Activated CD8-positive, alpha-beta memory T cell treated with anti-CD3 and anti-CD28 coated beads, Interleukin-2, amount 50 U/mL, for 48 hours (primary cell): Measurements from ENCODE around the gene SH3PXD2A.

Experiments
- DNase-seq: peaks from one replicate; pipeline ENCODE4 v3.0.0-alpha.2; 2020

SH3PXD2A gene

GRCh38 chr10:103630156-103630555 is 225.2 kb downstream of the SH3PXD2A start:
- no peak for DNase-seq

- DNase-seq: no peak
These were observed 225.8 kb downstream of the SH3PXD2A start for GRCh38 chr10:103629581-103629980.

- DNase-seq: no peak
These were observed 227.5 kb downstream of the SH3PXD2A start for GRCh38 chr10:103627893-103628292.

GRCh38 chr10:103627111-103627892 is 228.1 kb downstream of the SH3PXD2A start:
- DNase-seq: no peak

GRCh38 chr10:103626178-103626577 is 229.2 kb downstream of the SH3PXD2A start:
- DNase-seq: no peak

- no peak for DNase-seq
These were observed 232.3 kb downstream of the SH3PXD2A start for GRCh38 chr10:103622935-103623574.

GRCh38 chr10:103622286-103622685 is 233.1 kb downstream of the SH3PXD2A start:
- DNase-seq: no peak

GRCh38 chr10:103621783-103622125 is 233.6 kb downstream of the SH3PXD2A start:
- DNase-seq: no peak

GRCh38 chr10:103620891-103621782 is 234.2 kb downstream of the SH3PXD2A start:
- no peak for DNase-seq

GRCh38 chr10:103620352-103620740 is 235.0 kb downstream of the SH3PXD2A start:
- no peak for DNase-seq

GRCh38 chr10:103619424-103620351 is 235.7 kb downstream of the SH3PXD2A start:
- no peak for DNase-seq

GRCh38 chr10:103618575-103619423 is 236.6 kb downstream of the SH3PXD2A start:
- DNase-seq: no peak

- DNase-seq: no peak
These were observed 237.6 kb downstream of the SH3PXD2A start for GRCh38 chr10:103617602-103618385.

GRCh38 chr10:103616705-103617601 is 238.4 kb downstream of the SH3PXD2A start:
- no peak for DNase-seq

GRCh38 chr10:103614306-103615158 is 240.8 kb downstream of the SH3PXD2A start:
- no peak for DNase-seq

GRCh38 chr10:103613616-103614015 is 241.8 kb downstream of the SH3PXD2A start:
- no peak for DNase-seq

- DNase-seq: no peak
These were observed 242.7 kb downstream of the SH3PXD2A start for GRCh38 chr10:103612462-103613365.
